ENCODE data around the gene INSM1.

GRCh38 chr20:20333866-20334265 lies 34.0 kb upstream of the INSM1 start:
- TF ChIP-seq, protein P1, sequence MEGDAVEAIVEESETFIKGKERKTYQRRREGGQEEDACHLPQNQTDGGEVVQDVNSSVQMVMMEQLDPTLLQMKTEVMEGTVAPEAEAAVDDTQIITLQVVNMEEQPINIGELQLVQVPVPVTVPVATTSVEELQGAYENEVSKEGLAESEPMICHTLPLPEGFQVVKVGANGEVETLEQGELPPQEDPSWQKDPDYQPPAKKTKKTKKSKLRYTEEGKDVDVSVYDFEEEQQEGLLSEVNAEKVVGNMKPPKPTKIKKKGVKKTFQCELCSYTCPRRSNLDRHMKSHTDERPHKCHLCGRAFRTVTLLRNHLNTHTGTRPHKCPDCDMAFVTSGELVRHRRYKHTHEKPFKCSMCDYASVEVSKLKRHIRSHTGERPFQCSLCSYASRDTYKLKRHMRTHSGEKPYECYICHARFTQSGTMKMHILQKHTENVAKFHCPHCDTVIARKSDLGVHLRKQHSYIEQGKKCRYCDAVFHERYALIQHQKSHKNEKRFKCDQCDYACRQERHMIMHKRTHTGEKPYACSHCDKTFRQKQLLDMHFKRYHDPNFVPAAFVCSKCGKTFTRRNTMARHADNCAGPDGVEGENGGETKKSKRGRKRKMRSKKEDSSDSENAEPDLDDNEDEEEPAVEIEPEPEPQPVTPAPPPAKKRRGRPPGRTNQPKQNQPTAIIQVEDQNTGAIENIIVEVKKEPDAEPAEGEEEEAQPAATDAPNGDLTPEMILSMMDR (conservative IDR thresholded peaks at IDR 0.05 in 1 of 2, IDR thresholded peaks at IDR 0.05 in 1 of 2; ENCODE audit: low read depth in 1 of 2, low read length in 2 of 2): no peak
- TF ChIP-seq EZH2 (IDR thresholded peaks at IDR 0.05; ENCODE audit: low read length, missing control alignments): no peak
